HG03439 (cell line): Measurements from ENCODE around the gene NCMAP.

Experiments
- ATAC-seq: cut with Tn5 transposase; IDR thresholded peaks from one replicate; pipeline ENCODE4 v1.9.1; 2021; ENCODE audit warnings: mild to moderate bottlenecking, moderate library complexity; ENCODE audit not compliant: unreplicated experiment

NCMAP gene

DNA sequence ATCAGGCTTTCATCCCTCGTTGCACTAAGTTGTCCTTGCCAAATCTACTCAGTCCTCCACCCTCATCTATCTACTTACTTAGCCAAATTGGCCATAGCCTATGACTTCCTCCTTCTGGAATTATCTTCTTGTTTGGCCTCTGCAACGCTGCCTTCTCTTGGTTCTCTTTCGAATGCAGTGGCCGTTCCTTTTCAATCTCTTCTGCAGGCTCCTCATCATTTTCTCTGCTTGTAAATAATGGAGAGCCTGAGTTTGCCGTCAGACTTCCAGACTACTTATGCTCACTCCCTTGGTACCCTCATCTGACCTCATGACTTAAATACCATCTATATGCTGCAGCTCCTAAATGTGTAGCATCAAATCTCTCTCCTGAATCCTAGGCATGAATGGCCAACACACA, 64.8 kb downstream of the NCMAP start:
- no peak for ATAC-seq

GRCh38 chr1:24621121-24621520, 65.2 kb downstream of the NCMAP start:
- no peak for ATAC-seq

DNA sequence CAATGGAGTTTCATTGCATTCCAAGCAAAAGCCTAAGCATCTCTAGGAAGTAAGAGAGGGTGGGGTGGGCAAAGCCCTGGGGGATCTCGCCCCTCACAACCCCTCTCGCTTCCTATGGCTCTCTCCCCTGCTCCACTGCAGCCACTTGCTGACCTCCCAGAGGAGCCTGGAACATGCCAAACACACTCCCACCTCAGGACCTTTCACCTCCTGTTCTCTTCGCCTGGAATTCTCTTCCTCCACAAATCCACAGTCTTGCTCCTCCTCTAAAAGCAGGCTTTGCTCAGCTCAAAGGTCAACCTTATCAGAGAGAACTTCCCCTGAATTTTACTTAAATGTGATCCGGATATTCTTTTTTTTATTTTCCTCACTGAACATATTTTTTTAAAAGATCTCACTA, 66.3 kb downstream of the NCMAP start:
- no peak for ATAC-seq

DNA sequence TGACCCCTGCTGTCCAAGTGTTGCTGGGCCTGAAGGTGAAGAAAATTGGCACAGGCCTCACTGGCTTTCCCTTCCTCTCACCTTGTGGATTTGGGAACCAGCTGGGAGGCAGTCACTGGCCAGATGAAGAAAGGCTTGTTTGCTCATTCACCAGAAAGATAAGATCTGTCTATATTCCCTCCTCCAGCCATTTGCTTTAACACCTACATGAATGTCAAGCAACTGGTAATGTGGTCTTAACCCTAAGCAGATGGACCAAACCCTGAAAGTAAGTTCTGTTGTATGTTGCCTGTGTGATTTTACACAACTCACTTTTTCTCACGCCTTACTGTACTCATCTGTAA, 76.9 kb downstream of the NCMAP start:
- ATAC-seq: no peak

GRCh38 chr1:24635195-24635843, 79.4 kb downstream of the NCMAP start:
- no peak for ATAC-seq

DNA sequence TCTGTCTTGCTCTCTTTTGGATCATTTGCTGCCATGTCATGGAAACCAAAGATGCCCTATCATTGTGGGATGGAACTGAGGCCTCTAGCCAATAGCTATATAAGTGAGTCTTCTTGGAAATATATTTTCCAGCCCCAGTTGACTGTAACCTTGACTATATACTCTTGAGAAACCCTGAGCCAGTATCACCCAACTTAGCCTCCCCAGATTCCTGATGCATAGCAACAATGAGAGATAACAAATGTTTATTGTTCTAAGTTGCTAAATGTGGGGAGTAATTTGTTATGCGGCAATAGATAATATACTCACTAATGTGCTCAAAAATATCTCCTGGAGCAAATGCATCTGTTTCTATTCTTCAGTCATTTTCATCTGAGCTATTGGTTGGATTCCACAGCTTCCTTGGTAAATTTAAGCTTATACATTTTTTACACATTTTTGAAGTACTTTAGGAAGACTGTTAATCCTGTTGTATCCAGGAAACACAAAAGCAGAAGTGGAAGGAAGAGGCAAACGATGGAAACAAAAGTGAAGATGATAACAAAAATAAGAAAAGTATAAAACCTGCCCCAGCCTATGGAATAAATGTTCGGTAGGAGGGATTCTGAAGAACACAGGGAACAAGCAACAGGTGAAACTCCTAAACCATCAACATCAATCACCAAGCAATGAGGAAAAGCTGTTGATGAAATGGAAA, 80.9 kb downstream of the NCMAP start:
- no peak for ATAC-seq

DNA sequence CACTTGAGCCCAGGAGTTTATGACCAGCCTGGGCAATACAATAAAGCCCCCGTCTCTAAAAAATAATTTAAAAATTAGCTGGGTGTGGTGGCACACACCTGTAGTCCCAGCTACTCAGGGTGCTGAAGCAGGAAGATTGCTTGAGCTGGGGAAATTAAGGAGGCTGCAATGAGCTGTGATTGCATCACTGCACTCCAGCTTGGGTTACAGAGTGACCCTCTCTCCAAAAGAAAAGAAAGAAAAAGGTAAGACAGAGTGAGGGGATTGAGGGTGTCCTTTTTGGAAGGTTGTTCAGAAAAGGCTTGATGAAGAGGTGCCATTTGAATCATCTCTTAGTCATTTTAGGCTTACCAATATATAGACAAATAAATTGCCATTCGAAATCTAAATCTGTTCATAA, 83.2 kb downstream of the NCMAP start:
- ATAC-seq: no peak

DNA sequence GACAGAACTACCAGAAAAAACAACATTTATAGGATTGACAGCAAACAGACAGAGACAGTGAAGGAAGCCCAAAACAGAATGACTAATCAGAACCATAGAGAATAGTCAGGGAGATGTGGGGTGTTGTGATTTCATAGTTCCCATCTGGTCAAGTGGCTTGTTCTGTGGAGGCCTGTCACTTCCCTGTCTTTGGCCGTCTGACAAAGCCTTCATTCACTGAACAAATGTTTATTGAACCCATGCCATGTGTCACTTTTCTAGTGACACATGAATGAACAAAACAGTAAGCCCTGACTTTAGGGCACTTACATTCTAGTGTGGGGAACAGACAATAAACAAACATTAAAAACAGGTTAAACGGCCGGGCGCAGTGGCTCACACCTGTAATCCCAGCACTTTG, 84.0 kb downstream of the NCMAP start:
- no peak for ATAC-seq

DNA sequence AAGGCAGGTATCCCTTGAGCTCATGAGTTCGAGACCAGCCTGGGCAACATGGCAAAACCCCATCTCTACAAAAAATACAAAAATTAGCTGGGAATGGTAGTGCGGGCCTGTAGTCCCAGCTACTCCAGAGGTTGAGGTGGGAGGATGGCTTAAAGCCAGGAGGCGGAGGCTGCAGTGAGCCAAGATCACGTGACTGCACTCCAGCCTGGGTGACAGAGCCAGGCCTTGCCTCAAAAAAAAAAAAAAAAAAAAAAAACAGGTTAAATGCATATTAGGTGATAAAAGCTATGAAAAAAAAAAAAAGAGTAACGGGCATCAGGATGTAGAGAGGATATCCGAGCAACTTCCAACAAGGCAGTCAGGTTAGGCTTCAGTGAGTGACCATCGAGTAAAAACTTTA, 84.4 kb downstream of the NCMAP start:
- no peak for ATAC-seq

GRCh38 chr1:24641646-24642151, 85.8 kb downstream of the NCMAP start:
- ATAC-seq: no peak

DNA sequence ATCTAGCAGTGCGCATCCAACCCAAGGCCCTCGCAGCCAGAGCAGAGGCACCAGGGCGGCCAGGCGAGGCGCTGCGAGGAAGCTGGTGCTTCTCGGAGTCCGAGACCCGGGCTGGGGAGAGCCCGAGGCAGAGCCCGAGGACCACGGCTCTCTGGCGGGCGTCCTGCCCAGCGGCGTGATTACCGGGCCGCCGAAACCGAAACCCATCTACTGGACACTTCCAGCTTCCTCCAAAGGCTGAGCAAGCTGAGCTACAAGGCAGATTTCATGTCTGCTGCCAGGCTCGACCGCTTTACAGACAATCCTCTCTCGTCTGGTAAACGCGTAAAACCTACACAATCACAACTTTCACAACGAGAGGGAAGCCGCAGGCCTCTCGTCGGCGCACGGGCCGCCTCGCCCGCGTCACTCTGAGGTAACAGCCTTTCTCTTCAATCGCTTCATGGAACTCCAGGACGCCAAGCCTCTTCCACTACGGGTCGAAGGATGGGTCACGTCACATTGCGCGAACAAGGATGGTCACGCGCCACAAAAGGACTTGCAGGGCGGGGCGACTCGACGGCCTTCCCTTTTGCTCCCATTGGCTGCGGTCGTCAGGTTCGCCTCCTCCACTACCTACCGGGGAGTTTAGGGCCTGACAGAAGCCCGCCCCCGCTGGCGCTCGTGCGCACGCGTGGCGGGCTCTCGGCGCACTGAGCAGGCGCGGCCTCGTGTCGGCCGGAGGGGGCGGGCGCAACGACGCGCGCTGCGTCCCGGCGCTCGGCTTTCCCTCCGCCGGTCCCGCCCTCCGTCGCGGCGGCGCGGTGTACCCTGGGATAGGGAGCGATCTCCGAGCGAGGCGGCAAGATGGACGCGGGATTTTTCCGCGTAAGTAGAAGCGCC, 86.8 kb downstream of the NCMAP start, which contains the start of gene SRRM1:
SRRM1 (plus strand) TSS at position 822 of the 882 bp plus-strand sequence; CDS start at position 847, 25 bp downstream.
- ATAC-seq: peak; percentile 89

DNA sequence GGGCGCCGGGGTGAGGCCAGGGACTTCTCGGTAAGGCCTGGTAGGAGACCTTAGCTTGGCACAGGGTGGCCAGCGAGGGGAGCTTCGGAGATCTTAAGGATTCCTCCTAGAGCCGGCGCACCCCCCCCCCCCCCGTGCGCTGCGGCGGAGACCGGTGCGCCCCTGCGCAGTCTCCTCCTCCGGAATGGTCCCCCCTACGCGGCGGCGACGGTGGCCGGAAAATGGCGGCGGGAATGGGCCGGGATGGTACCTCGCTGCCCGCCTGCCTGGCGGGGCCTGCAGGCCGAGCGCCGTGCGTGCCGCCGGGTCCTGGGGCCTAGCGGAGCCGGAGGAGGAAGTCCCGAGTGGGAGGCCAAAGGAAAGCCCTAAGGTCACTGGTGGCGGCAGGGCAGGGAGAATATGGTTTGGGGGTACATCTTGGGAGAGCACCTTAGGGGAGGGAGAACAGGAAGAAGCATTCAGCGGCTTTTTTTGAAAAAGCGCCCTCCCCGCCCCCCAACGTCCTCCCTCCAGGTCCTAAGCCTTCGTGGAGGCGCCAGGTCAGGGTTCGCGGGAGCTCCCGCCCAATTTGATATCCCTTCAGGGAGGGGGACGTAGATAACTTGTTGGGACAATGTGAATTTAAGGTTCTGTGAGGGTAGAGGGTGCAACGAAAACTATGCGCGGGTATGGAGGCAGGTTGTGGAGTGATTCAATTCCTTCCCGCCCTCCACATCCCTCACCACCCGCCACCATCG, 87.6 kb downstream of the NCMAP start:
- ATAC-seq: peak; percentile 19

GRCh38 chr1:24644100-24644384, 88.2 kb downstream of the NCMAP start:
- no peak for ATAC-seq

- no peak for ATAC-seq
Observed at GRCh38 chr1:24648919-24649318, 93.0 kb downstream of the NCMAP start.

DNA sequence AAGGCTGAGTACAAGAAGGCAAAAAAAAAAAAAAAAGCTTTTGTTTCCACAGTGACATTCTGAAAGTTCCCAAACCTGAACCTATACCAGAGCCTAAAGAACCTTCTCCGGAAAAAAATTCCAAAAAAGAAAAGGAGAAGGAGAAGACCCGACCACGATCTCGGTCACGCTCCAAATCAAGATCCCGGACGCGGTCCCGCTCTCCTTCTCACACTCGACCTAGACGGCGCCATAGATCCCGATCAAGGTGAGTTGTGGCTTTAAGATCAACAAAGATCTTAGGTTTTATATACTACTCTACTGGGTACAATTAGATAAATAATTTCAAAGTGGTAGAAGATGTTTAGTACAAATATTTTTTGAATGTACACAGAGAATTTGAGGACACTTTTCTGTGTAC, 96.5 kb downstream of the NCMAP start:
- no peak for ATAC-seq

DNA sequence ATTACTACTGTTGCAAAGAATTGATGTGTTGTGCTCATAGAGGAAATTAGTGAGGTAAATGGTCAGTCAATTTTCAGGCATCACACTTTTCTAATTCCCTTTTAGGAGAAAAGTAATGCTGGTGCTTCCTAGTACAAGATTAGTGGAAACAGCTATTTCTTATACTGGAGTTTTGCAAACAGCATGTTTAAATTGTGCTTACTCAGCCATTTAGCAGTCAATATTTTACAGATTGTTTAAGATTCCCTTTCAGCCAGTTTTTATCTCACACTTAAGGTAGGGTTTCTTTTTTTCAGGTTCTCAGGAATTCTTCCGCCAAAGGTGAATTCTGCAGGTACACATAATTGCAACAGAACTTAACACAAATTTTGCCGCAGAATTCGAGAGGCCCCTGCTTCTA, 98.1 kb downstream of the NCMAP start:
- ATAC-seq: no peak

GRCh38 chr1:24656046-24656445, 100.2 kb downstream of the NCMAP start:
- no peak for ATAC-seq

GRCh38 chr1:24657781-24658180, 101.9 kb downstream of the NCMAP start:
- ATAC-seq: no peak
